Measurements from ENCODE around the gene PI4K2B. TPM values are rescaled to one million over a fixed set of nuclear protein-coding genes. Genes with fewer than 3 reads are reported as not detected.

The PI4K2B gene
- total RNA-seq, 1 donor from 2014 or later: 9.8 TPM

DNA sequence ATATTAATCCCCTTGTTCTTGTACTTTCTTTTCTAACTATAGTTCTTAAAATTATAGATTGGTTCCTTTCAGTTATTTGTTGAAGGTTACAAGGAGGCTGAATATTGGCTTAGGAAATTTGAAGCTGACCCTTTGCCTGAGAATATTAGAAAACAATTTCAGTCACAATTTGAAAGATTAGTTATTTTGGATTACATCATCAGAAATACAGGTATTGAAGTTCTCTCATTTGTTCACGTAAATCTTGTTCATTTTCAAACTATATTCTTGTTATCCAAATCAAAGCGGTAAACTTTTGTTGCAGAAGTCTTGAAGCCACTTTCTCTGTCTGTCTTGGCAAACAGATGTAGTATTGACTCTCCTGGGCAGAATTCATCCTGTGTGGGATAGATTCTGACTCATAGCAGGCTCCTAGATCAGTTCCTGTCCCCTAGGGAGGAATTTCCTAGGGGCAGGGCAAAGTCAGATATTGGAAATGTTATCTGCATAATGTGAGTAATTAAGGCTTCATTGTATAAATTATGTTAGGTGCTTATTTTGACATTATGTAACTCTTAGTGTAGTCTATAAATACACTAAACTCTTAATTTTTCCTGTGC, 25.2 kb downstream of the PI4K2B start:
- intact Hi-C loops (cut with DNase I): no loop called here
- Histone ChIP-seq H3K27me3 (no peaks in the 10 kb centered on the region), H3K4me1 (no peaks in the 10 kb centered on the region), H3K9me3 (no peaks in the 10 kb centered on the region), H3K36me3 (peaks cover 19 to 39% of the 10 kb centered on the region in 2 donors), H3K27ac (no peak overlapping the region), H3K4me3 (no peak overlapping the region)
- no peak for DNase-seq (ENCODE audit: low spot score in 2 of 2)
- TF ChIP-seq, protein P1, sequence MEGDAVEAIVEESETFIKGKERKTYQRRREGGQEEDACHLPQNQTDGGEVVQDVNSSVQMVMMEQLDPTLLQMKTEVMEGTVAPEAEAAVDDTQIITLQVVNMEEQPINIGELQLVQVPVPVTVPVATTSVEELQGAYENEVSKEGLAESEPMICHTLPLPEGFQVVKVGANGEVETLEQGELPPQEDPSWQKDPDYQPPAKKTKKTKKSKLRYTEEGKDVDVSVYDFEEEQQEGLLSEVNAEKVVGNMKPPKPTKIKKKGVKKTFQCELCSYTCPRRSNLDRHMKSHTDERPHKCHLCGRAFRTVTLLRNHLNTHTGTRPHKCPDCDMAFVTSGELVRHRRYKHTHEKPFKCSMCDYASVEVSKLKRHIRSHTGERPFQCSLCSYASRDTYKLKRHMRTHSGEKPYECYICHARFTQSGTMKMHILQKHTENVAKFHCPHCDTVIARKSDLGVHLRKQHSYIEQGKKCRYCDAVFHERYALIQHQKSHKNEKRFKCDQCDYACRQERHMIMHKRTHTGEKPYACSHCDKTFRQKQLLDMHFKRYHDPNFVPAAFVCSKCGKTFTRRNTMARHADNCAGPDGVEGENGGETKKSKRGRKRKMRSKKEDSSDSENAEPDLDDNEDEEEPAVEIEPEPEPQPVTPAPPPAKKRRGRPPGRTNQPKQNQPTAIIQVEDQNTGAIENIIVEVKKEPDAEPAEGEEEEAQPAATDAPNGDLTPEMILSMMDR (IDR thresholded peaks at IDR 0.05): no peak

DNA sequence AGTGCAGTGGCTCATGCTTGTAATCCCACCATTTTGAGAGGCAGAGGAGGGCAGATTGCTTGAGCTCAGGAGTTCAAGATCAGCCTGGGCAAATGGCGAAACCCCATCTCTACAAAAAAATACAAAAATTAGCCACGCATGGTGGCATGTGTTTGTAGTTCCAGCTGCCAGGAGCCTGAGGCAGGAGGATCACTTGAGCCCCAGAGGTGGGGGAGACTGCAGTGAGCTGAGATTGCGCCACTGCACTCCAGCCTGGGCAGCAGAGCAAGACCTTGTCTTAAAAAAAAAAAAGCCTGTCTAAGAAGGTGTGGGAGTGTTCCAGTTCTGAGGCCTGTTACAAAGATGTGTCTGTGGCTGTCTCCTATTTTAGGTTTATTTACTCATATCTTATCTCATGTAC, 38.0 kb downstream of the PI4K2B start:
- TF ChIP-seq, protein P1 (IDR thresholded peaks at IDR 0.05): no peak
- no peak overlapping the region for H3K27ac ChIP-seq
- H3K4me1 ChIP-seq: no peaks in the 10 kb centered on the region
- DNase-seq (ENCODE audit: low spot score in 2 of 2): no peak
- no peaks in the 10 kb centered on the region for H3K9me3 ChIP-seq
- no peak overlapping the region for H3K4me3 ChIP-seq
- intact Hi-C loops (cut with DNase I): no loop called here
- H3K36me3 ChIP-seq: peaks cover 5 to 35% of the 10 kb centered on the region in 2 donors
- H3K27me3 ChIP-seq: no peaks in the 10 kb centered on the region

DNA sequence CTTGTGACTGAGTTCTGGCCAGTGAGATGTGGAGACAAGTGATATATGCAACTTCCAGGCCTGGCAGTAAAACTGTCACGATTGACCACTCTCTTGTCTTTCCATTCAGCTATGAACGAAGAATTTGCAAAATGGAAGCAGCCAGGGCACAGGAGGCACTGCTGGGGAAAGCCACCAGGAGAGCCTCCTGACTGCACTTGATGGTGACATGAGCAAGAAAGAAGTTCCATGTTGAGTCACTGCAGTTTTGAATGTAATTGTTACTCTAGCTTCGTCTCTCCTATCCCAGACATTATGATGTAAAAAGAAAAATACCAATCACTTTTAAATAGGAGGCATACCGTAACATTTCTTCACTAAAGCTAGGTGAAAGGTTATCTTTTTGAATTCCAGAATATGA, 46.4 kb downstream of the PI4K2B start:
- Histone ChIP-seq H3K27me3 (no peaks in the 10 kb centered on the region), H3K36me3 (peaks cover 8 to 22% of the 10 kb centered on the region in 2 donors), H3K4me3 (no peak overlapping the region), H3K27ac (no peak overlapping the region), H3K9me3 (no peaks in the 10 kb centered on the region), H3K4me1 (no peaks in the 10 kb centered on the region)
- intact Hi-C loops (cut with DNase I): no loop called here
- DNase-seq (ENCODE audit: low spot score in 2 of 2): no peak
- TF ChIP-seq, protein P1 (IDR thresholded peaks at IDR 0.05): no peak

DNA sequence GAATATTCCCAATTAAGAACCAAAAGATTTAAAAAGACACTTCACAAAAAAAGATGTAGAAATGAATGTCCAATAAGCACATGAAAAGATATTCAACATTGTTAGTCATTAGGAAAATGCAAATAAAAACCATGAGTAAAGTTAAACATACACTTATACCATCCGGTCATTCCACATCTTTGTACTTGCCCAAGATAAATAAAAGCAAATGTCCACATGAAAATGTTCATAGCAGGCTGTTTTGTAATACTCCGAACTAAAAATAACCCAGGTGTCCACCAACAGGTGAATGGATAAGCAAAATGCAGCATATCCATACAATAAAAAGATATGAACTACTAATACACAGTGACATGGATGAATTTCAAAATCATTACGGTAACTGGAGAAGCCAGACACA, 50.1 kb downstream of the PI4K2B start:
- intact Hi-C loops (cut with DNase I): no loop called here
- no peak for DNase-seq (ENCODE audit: low spot score in 2 of 2)
- Histone ChIP-seq H3K36me3 (peaks cover 4 to 11% of the 10 kb centered on the region in 2 donors), H3K27me3 (no peaks in the 10 kb centered on the region), H3K27ac (no peak overlapping the region), H3K4me1 (no peaks in the 10 kb centered on the region), H3K4me3 (no peak overlapping the region), H3K9me3 (peaks cover 0 to 4% of the 10 kb centered on the region in 2 donors)
- TF ChIP-seq, protein P1 (IDR thresholded peaks at IDR 0.05): no peak

DNA sequence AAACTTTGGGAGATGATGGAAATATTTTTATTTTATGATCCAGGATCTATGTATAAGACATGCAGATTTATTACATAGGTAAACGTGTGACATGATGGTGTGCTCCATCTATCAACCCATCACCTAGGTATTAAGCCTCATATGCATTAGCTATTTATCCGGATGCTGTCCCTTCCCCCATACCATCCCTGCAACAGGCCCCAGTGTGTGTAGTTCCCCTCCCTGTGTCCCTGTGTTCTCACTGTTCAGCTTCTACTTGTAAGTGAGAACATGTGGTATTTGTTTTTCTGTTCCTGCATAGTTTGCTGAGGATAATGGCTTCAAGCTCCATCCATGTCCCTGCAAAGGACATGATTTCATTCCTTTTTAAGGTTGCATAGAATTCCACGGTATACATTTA, 50.6 kb downstream of the PI4K2B start:
- DNase-seq (ENCODE audit: low spot score in 2 of 2): no peak
- Histone ChIP-seq H3K9me3 (peaks cover 0 to 4% of the 10 kb centered on the region in 2 donors), H3K36me3 (peaks cover 4 to 11% of the 10 kb centered on the region in 2 donors), H3K4me3 (no peak overlapping the region), H3K4me1 (no peaks in the 10 kb centered on the region), H3K27me3 (no peaks in the 10 kb centered on the region), H3K27ac (no peak overlapping the region)
- TF ChIP-seq, protein P1 (IDR thresholded peaks at IDR 0.05): no peak
- intact Hi-C loops (cut with DNase I): no loop called here

Data from ascending aorta (tissue), 2 donors.